Esophagus muscularis mucosa (tissue), 3 donors: ENCODE measurements around the gene CDH4.

Source experiments
- POLR2A ChIP-seq: fragments of 450-650 bp; IDR thresholded peaks from one replicate; pipeline ENCODE4 v1.6.1; 2017; ENCODE audit warnings: antibody characterized with exemption, moderate library complexity, mild to moderate bottlenecking, low read depth
- POLR2AphosphoS5 ChIP-seq, 2 donors: sonication (generic); formaldehyde crosslinking; IDR thresholded peaks; one replicate each; pipeline ENCODE4 v1.6.1; 2017; ENCODE audit warnings: antibody characterized with exemption in 2 of 2
- TF ChIP-seq, protein P1 (sequence below), 3 experiments: fragments of 200-600 bp in 2 of 3; fragments of 450-650 bp in 1 of 3; sonication (generic) in 2 of 3; IDR thresholded peaks; one replicate each; pipeline ENCODE4 v1.5.1; 2017 to 2019; ENCODE audit warnings: antibody characterized with exemption in 3 of 3, mild to moderate bottlenecking in 2 of 3, moderate library complexity in 1 of 3

GRCh38 chr20:61761453-61762166, 509.5 kb downstream of the CDH4 start:
- TF ChIP-seq, protein P1, sequence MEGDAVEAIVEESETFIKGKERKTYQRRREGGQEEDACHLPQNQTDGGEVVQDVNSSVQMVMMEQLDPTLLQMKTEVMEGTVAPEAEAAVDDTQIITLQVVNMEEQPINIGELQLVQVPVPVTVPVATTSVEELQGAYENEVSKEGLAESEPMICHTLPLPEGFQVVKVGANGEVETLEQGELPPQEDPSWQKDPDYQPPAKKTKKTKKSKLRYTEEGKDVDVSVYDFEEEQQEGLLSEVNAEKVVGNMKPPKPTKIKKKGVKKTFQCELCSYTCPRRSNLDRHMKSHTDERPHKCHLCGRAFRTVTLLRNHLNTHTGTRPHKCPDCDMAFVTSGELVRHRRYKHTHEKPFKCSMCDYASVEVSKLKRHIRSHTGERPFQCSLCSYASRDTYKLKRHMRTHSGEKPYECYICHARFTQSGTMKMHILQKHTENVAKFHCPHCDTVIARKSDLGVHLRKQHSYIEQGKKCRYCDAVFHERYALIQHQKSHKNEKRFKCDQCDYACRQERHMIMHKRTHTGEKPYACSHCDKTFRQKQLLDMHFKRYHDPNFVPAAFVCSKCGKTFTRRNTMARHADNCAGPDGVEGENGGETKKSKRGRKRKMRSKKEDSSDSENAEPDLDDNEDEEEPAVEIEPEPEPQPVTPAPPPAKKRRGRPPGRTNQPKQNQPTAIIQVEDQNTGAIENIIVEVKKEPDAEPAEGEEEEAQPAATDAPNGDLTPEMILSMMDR (IDR thresholded peaks at IDR 0.05): no peak
- no peak for TF ChIP-seq POLR2AphosphoS5 (IDR thresholded peaks at IDR 0.05)
- TF ChIP-seq POLR2A: no peak
